IMR-90 (cell line): ENCODE data around the gene LINC00305. TPM values are rescaled to one million over a fixed set of nuclear protein-coding genes. Genes with fewer than 3 reads are reported as not detected.

Experiments used
- ATAC-seq: fragments of 200-7000 bp; cut with Tn5 transposase; 2 replicates; pipeline ENCODE4 v1.9.1; 2020; ENCODE audit warnings: low read depth, mild to moderate bottlenecking, moderate library complexity
- BruUV-seq: library from RNA; stranded (reverse); fragments of 400-500 nt; replicated peaks from 2 replicates; lab custom pipeline; 2021; lab: Mats Ljungman, UMichigan
- CTCF ChIA-PET: fragments of 300-600 bp; formaldehyde crosslinking; extraction: SDS; loops from one replicate; lab custom pipeline; 2021; ENCODE audit warnings: antibody characterized with exemption; lab: Yijun Ruan, JAX
- POLR2A ChIA-PET: fragments of 300-600 bp; sonication (Branson Sonifier 250); formaldehyde crosslinking; loops from one replicate; lab custom pipeline; 2022; ENCODE audit warnings: antibody characterized with exemption; ENCODE audit not compliant: unreplicated experiment; lab: Charles Lee
- DNase-seq: peaks from one replicate; pipeline ENCODE4 v3.0.0; 2013
- H2AFZ ChIP-seq: replicated peaks from 2 replicates; pipeline ENCODE3; 2013; ENCODE audit warnings: low read length, mild to moderate bottlenecking; ENCODE audit not compliant: poor library complexity
- H2AK5ac ChIP-seq: 2 replicates; pipeline ENCODE4 v1.6.1; 2013; ENCODE audit warnings: low read depth, low read length, inconsistent platforms
- H2AK9ac ChIP-seq: replicated peaks from 2 replicates; pipeline ENCODE3; 2013; ENCODE audit warnings: mild to moderate bottlenecking, low read depth, low read length, moderate library complexity; ENCODE audit not compliant: poor library complexity
- H2BK120ac ChIP-seq: 2 replicates; pipeline ENCODE4 v1.6.1; 2013; ENCODE audit warnings: low read depth, low read length, inconsistent platforms
- H2BK15ac ChIP-seq: 3 replicates; pipeline ENCODE4 v1.6.1; 2013; ENCODE audit warnings: low read depth, low read length, inconsistent platforms
- H2BK20ac ChIP-seq: 2 replicates; pipeline ENCODE4 v1.6.1; 2013; ENCODE audit warnings: low read depth, mild to moderate bottlenecking, inconsistent platforms, low read length, moderate library complexity
- H2BK5ac ChIP-seq: 2 replicates; pipeline ENCODE4 v1.6.1; 2013; ENCODE audit warnings: mild to moderate bottlenecking, low read depth, low read length, inconsistent platforms; ENCODE audit not compliant: poor library complexity, severe bottlenecking
- H3K14ac ChIP-seq: replicated peaks from 2 replicates; pipeline ENCODE4 v1.6.1; 2013; ENCODE audit warnings: low read depth, low read length, inconsistent platforms
- H3K18ac ChIP-seq: 2 replicates; pipeline ENCODE4 v1.6.1; 2013; ENCODE audit warnings: low read depth, low read length, control low read depth
- H3K23ac ChIP-seq: 2 replicates; pipeline ENCODE4 v1.6.1; 2013; ENCODE audit warnings: low read depth, low read length, inconsistent platforms
- H3K27ac ChIP-seq: 2 replicates; pipeline ENCODE4 v1.5.1; 2013; ENCODE audit warnings: mild to moderate bottlenecking, control low read depth, low read length; ENCODE audit not compliant: insufficient read depth
- H3K27me3 ChIP-seq: 2 replicates; pipeline ENCODE4 v1.6.1; 2013; ENCODE audit warnings: low read length; ENCODE audit not compliant: control insufficient read depth, insufficient read depth
- H3K36me3 ChIP-seq: 2 replicates; pipeline ENCODE4 v1.6.1; 2013; ENCODE audit warnings: low read length, mixed read lengths; ENCODE audit not compliant: control insufficient read depth, insufficient read depth
- H3K4ac ChIP-seq: 2 replicates; pipeline ENCODE4 v1.6.1; 2013; ENCODE audit warnings: low read depth, low read length, inconsistent platforms
- H3K4me1 ChIP-seq: 2 replicates; pipeline ENCODE4 v1.6.1; 2013; ENCODE audit warnings: low read length, mixed read lengths; ENCODE audit not compliant: control insufficient read depth, insufficient read depth
- H3K4me2 ChIP-seq: 2 replicates; pipeline ENCODE4 v1.6.1; 2013; ENCODE audit warnings: low read depth, mild to moderate bottlenecking, control low read depth, low read length, moderate library complexity
- H3K4me3 ChIP-seq: 2 replicates; pipeline ENCODE4 v1.5.1; 2013; ENCODE audit warnings: low read depth, mild to moderate bottlenecking, control low read depth, low read length, moderate library complexity; ENCODE audit not compliant: insufficient read depth
- H3K56ac ChIP-seq: 2 replicates; pipeline ENCODE4 v1.6.1; 2013; ENCODE audit warnings: low read length, inconsistent platforms; ENCODE audit not compliant: insufficient read depth; ENCODE audit errors: extremely low read depth
- H3K79me1 ChIP-seq, 2 experiments: 2 replicates each; pipeline ENCODE4 v1.6.1; 2013; ENCODE audit warnings: low read length in 2 of 2, inconsistent platforms in 1 of 2, low read depth in 1 of 2
- H3K9ac ChIP-seq: 2 replicates; pipeline ENCODE4 v1.6.1; 2013; ENCODE audit warnings: low read depth, low read length, control low read depth
- H3K9me1 ChIP-seq: 2 replicates; pipeline ENCODE4 v1.6.1; 2013; ENCODE audit warnings: low read length, inconsistent platforms; ENCODE audit not compliant: insufficient read depth
- H3K9me3 ChIP-seq: 2 replicates; pipeline ENCODE4 v1.6.1; 2013; ENCODE audit warnings: low read length; ENCODE audit not compliant: control insufficient read depth, insufficient read depth
- H4K20me1 ChIP-seq: 2 replicates; pipeline ENCODE4 v1.6.1; 2013; ENCODE audit warnings: low read length, inconsistent platforms; ENCODE audit not compliant: insufficient read depth
- H4K5ac ChIP-seq: 2 replicates; pipeline ENCODE4 v1.6.1; 2013; ENCODE audit warnings: mild to moderate bottlenecking, low read depth, low read length, control low read depth
- H4K8ac ChIP-seq, 2 experiments: 2 replicates each; pipeline ENCODE4 v1.6.1; 2013; ENCODE audit warnings: low read depth in 2 of 2, low read length in 2 of 2, control low read depth in 1 of 2, inconsistent platforms in 1 of 2
- H4K91ac ChIP-seq: 2 replicates; pipeline ENCODE4 v1.6.1; 2013; ENCODE audit warnings: low read depth, low read length, inconsistent platforms; ENCODE audit not compliant: insufficient read depth
- CEBPB ChIP-seq: IDR thresholded peaks from 2 replicates; pipeline ENCODE4 v1.6.1; 2012; ENCODE audit warnings: low read depth, low read length, improper control_type of control experiment
- CHD1 ChIP-seq: IDR thresholded peaks from 2 replicates; pipeline ENCODE4 v1.6.1; 2012; ENCODE audit warnings: low read depth, low read length, improper control_type of control experiment
- RFX5 ChIP-seq: IDR thresholded peaks from 2 replicates; pipeline ENCODE4 v1.8.0; 2012; ENCODE audit warnings: low read depth, mild to moderate bottlenecking, low read length, moderate library complexity
- WGBS, 2 experiments: methylation state at CpG; one replicate each; pipeline versions ENCODE4 v1.1.5 to v1.1.7; 2013; ENCODE audit warnings: missing lambda C conversion rate in 2 of 2; ENCODE audit not compliant: insufficient read length in 1 of 2; ENCODE audit errors: extremely low coverage in 2 of 2; 5-methylcytosine and 5-hydroxymethylcytosine counted together
- dilution Hi-C: fragments of 300-500 bp; cut with HindIII; formaldehyde crosslinking; loops from one replicate; pipeline ENCODE4 v1.14.3; 2018; ENCODE audit warnings: low sequenced_read_pairs; ENCODE audit not compliant: unreplicated experiment
- in situ Hi-C: fragments of 300-500 bp; cut with MboI; formaldehyde crosslinking; loops from 3 replicates; pipeline ENCODE4 v1.14.3; 2019; ENCODE audit warnings: low sequenced_read_pairs, inconsistent platforms, mixed read lengths
- intact Hi-C: fragments of 100-400 bp; cut with micrococcal nuclease; formaldehyde crosslinking; loops from 2 replicates; pipeline ENCODE4 v1.10.0; 2022
- polyA plus RNA-seq, 3 experiments: library from polyadenylated mRNA; depleted of rRNA; stranded (reverse); fragments of >200 nt; gene quantifications; 2 replicates each; pipeline ENCODE4 v1.2.3, GENCODE V29; 2012; ENCODE audit warnings: low replicate concordance in 1 of 3
- total RNA-seq: library from RNA; depleted of rRNA; stranded (reverse); fragments of >200 nt; gene quantifications from 2 replicates; pipeline ENCODE4 v1.2.3, GENCODE V29; 2012

LINC00305 gene
- total and polyA plus RNA-seq, 2 of the 4 experiments (the other 2 are of a cell fraction), result not detected

- H3K36me3 ChIP-seq, result no peaks in the 10 kb centered on the region
- H3K4me1 ChIP-seq, result no peaks in the 10 kb centered on the region
- no peak overlapping the region for H2BK120ac ChIP-seq
- no peak overlapping the region for H2AK5ac ChIP-seq
- H3K9me3 ChIP-seq, result peaks cover 7% of the 10 kb centered on the region
- no peak overlapping the region for H3K23ac ChIP-seq
- no TSS peak for BruUV-seq
- H3K9me1 ChIP-seq, result no peaks in the 10 kb centered on the region
- dilution Hi-C loops (no loop called here), intact Hi-C loops (no loop called here), in situ Hi-C loops (no loop called here)
- H3K27ac ChIP-seq, result no peak overlapping the region
- ATAC-seq, result no peak
- TF ChIP-seq RFX5 (no peak), CEBPB (peak; percentile 79), CHD1 (no peak)
- no peak overlapping the region for H3K56ac ChIP-seq
- no peak overlapping the region for H3K4me3 ChIP-seq
- H4K20me1 ChIP-seq, result no peaks in the 10 kb centered on the region
- H2BK20ac ChIP-seq, result no peak overlapping the region
- no peak overlapping the region for H3K4me2 ChIP-seq
- H3K27me3 ChIP-seq, result no peaks in the 10 kb centered on the region
- no peak overlapping the region for H4K5ac ChIP-seq
- no peak overlapping the region for H2AFZ ChIP-seq
- no peak overlapping the region for H4K91ac ChIP-seq
- H2BK5ac ChIP-seq, result no peak overlapping the region
- H4K8ac ChIP-seq, result no peak overlapping the region
- H2AK9ac ChIP-seq, result no peak overlapping the region
- ChIA-PET POLR2A (no interaction called here), CTCF (no interaction called here)
- WGBS, 2 experiments, result no CpG with 5 or more reads among the region's 3 CpGs
- no peak overlapping the region for H3K18ac ChIP-seq
- no peak overlapping the region for H3K9ac ChIP-seq
- no peaks in the 10 kb centered on the region for H3K79me1 ChIP-seq
- H2BK15ac ChIP-seq, result no peak overlapping the region
- no peak overlapping the region for H3K4ac ChIP-seq
- DNase-seq, result no peak
- no peak overlapping the region for H3K14ac ChIP-seq
Measured at GRCh38 chr18:64115881-64116280, 33.0 kb downstream of the LINC00305 start.
